ENCODE measurements around the gene CRB1. TPM values are rescaled to one million over a fixed set of nuclear protein-coding genes. Genes with fewer than 3 reads are reported as not detected.
"Not testable (repeated sequence)": the region's sequence is repeated elsewhere in the genome, so short reads cannot be mapped to it uniquely, and the experiment has no call there.

CRB1 gene
- total RNA-seq, 1 experiment from 2014 or later, result 0.07 TPM

DNA sequence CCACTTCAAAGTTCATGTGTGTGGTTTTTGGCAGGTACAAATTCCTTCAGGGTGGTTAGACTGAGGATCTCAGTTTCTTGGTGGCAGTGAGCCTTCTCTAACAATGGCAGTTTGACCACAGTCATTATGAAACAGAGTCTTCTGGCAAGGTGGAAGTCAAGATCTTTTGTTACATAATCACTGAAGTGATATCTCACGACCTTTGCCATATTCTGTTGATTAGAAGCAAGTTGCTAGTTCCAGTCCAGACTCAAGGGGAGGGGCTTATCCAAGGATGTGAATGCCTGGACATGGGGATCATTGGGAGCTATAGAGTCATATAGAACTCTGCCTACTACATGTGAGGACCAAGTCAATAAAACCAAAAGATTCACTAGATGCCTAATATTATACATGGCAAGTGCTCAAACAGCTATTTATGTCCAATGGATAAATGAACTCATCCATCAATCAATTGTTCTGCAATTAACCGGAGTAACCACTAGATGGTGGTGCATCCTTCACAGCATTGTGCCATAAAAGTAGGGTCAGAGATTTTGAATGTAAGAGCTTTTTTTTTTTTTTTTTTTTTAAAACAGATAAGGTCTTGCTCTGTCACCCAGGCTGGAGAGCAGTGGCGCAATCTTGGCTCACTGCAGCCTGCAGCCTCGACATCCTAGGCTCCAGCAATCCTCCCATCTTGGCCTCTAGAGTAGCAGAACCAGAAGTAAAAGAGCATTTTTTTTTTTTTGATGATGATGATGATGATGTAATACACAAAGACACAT lies 131.9 kb downstream of the CRB1 start:
- DNase-seq (ENCODE audit: low read depth), result peak; percentile 66

DNA sequence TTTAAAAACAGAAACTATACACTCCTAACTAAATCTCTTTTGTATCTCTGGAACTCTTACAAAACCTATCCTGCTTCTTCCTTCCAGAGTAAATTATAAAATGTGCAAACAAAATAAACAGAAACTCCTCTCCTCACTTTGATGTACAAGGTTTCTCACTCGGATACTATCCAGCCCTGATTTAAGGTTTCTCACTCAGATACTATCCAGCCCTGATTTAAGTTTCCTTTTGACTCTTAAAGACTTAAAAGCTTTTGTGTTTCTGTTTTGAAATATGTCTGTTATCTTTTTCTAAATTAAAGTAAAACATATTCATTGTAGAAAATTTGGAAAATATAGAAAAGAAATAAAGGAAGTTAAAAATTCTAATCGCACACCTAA lies 132.5 kb downstream of the CRB1 start:
- DNase-seq (ENCODE audit: low read depth), result no peak

DNA sequence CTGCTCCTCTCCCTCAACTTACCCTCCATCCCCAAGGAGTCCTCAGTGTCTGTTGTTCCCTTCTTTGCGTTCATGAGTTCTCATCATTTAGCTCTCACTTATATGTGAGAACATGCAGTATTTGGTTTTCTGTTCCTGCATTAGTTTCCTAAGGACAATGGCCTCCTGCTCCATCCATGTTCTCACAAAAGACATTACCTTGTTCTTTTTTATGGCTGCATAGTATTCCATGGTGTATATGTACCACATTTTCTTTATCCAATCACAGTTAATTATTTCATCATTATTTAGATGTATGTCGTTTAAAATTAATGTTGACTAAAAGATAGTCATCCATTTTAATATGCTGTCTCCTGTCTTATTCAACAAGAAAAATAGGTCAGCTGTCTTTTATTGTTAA lies 134.1 kb downstream of the CRB1 start:
- no peak for DNase-seq (ENCODE audit: low read depth)

DNA sequence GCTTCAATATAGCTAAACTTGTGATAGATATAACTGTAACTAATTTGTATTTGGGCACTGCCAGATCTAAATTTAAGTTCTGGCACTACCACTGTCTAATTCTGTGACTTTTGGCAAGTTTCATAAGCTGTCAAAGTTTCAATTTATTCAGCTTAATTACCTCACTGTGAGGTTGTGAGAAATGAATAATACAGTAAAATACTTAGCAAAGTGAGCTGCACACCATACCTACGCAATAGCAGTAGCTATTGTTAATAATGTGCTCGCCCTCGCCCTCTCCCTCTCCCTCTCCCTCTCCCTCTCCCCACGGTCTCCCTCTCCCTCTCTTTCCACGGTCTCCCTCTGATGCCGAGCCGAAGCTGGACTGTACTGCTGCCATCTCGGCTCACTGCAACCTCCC lies 136.7 kb downstream of the CRB1 start:
- not testable (repeated sequence) for DNase-seq (ENCODE audit: low read depth)

DNA sequence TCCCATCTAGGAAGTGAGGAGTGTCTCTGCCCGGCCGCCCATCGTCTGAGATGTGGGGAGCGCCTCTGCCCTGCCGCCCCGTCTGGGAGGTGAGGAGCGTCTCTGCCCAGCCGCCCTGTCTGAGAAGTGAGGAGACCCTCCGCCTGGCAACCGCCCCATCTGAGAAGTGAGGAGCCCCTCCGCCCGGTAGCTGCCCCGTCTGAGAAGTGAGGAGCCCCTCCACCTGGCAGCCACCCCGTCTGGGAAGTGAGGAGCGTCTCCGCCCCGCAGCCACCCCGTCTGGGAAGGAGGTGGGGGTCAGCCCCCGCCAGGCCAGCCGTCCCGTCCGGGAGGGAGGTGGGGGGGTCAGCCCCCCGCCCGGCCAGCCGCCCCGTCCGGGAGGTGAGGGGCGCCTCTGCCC lies 137.6 kb downstream of the CRB1 start:
- not testable (repeated sequence) for DNase-seq (ENCODE audit: low read depth)

DNA sequence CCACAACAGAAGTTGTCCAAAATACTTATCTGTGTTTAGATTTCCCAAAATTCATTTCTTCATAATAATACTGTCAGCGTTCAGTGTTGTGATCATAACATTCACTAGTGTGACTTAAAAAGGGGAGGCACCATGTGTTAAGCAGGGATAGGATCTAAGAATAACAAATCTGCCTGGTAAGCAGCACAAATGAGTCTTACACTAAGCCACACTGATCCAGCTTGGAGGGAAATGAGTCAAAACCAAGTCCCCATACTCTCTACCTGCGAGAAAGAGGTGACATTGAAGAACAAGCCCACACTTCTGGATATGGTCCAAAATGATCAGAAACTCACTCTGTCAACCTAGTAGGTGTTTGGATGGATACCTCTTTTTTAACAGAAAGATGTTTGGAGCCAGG lies 145.5 kb downstream of the CRB1 start:
- no peak for DNase-seq (ENCODE audit: low read depth)

DNA sequence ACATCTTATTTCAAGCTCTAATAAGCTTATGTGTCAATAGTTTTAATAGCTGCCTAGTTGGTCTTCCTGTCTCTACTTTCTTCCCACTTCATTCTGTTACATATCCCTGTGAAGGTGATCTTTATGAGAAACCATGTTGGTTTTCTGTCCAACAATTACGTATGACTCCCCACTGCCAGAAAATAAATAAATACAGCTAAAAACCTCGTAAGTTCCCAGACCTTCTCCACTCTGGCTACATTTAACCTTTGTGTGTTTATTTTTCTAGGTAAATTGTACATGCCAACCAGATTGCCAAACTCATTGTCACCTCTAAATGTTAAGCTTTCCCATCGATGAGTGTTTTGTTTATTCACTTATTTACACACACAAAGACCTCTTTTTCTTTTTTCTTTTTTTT lies 147.2 kb downstream of the CRB1 start:
- DNase-seq (ENCODE audit: low read depth), result peak; percentile 50

DNA sequence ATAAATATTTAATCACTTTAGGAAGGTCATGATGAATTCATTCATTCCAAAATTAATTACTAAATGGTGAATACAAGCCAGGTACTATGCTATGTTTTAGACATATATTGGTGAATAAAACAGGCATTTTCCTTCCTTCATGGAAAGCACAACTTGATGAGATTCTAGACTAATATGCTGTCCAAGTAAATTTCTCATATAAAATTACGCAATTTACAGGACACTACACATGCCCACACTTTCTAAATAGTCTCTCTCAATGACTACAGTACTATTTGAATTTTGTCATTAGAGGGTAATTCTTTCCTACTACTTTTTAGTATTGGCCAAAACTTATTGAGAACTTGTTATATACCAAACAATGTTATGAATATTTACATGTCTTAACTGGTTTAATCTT lies 150.6 kb downstream of the CRB1 start:
- DNase-seq (ENCODE audit: low read depth), result no peak

DNA sequence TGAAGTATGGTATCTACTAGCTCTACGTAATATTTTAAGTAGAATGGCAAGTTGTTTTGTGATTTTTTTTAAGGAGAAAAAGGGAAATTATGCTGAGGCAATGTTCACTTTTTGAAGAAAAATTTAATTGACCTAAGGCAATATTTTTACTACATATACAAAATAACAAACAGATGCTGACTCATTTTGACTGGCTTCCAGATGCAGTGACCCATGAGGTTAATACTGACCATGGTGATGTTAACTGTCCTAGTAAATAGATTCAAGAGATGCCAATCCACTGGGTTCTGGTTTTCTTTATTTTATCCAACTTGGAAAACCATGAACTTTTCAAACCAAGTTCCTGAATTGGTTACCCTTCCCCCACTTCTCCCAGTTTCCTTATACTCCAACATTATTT lies 154.9 kb downstream of the CRB1 start:
- DNase-seq (ENCODE audit: low read depth), result peak; percentile 85

DNA sequence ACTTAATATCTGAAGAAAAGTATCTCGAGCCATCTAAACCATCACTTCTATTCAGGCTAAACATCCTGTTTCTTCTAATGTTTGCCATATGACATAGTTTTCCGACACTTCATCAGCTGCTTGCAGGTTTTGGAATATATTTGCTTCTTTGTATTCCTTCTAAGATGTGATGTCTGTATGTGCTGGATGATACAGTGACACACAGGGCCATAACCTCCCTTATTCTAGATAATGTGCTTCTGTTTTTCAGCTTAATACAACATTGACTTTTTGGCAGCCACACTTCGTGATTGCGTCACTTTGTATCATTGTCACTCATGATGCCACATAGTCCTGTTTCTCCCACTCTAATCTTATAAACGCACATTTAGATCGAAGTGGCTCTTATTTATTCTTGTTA lies 156.3 kb downstream of the CRB1 start:
- no peak for DNase-seq (ENCODE audit: low read depth)

DNA sequence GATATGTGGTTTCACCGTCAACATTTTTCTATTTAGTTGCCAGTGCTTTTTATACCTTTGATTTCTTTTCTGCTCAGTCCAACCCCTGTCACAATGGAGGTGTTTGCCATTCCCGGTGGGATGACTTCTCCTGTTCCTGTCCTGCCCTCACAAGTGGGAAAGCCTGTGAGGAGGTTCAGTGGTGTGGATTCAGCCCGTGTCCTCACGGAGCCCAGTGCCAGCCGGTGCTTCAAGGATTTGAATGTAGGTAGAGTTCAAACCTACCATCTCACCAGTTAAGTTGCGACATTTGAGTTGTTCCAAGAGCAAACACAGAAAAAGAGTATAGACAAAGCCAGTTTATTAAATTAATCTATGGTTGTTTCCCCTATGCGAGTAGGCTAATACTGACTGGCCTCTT lies 161.3 kb downstream of the CRB1 start:
- no peak for DNase-seq (ENCODE audit: low read depth)

DNA sequence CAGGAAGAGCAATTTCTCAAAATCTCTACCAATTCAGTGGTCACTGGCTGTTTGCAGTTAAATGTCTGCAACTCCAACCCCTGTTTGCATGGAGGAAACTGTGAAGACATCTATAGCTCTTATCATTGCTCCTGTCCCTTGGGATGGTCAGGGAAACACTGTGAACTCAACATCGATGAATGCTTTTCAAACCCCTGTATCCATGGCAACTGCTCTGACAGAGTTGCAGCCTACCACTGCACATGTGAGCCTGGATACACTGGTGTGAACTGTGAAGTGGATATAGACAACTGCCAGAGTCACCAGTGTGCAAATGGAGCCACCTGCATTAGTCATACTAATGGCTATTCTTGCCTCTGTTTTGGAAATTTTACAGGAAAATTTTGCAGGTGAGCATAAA lies 167.2 kb downstream of the CRB1 start:
- DNase-seq (ENCODE audit: low read depth), result no peak

DNA sequence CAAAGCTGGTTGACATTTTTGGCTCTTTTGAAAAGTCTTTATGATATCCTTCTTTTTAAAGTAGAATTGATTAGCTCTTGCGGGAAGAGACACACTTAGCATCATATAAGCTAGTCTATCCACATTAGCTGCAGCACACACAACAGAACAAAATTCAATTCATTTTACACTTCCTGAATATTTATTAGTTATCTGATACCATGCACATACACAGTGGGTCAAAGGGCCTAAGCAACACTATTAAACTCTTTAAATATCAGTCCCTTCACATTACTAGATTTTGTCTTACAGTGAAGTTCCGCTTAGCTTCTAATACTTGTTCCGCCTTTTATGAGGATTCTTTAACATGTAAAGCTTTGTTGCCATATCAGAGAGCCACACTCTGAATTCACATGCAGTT lies 169.5 kb downstream of the CRB1 start:
- no peak for DNase-seq (ENCODE audit: low read depth)

DNA sequence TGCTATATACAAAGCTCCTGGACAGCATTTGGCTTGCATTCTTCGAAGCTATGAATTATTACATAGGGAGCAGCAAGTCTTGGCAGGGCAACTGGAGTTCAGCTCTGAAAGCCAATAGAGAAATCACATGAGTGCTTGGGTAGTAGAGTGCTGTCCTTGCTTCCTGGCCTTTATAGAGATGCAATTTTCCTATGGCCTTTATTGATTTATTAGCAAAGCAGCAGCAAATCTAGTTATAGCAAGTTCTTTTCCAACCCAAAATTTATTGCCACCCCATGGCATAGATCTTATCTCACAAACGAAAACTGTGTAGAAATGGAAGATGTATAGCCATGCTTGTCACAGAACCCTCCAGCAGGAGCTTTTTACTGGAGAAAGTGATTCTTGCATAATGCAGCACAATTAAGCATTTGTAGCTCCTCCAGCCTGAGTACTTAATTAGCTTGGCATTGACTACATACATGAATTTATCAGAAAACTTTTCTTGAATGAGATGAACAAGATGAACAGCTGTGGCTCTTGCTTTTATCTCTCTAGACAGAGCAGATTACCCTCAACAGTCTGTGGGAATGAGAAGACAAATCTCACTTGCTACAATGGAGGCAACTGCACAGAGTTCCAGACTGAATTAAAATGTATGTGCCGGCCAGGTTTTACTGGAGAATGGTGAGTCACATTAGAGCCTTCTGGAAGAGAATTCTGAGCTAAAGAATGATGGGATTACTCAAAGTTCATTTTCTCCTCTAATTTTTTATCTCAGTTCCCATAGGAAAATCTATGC lies 170.1 kb downstream of the CRB1 start:
- peak; percentile 10 for DNase-seq (ENCODE audit: low read depth)

DNA sequence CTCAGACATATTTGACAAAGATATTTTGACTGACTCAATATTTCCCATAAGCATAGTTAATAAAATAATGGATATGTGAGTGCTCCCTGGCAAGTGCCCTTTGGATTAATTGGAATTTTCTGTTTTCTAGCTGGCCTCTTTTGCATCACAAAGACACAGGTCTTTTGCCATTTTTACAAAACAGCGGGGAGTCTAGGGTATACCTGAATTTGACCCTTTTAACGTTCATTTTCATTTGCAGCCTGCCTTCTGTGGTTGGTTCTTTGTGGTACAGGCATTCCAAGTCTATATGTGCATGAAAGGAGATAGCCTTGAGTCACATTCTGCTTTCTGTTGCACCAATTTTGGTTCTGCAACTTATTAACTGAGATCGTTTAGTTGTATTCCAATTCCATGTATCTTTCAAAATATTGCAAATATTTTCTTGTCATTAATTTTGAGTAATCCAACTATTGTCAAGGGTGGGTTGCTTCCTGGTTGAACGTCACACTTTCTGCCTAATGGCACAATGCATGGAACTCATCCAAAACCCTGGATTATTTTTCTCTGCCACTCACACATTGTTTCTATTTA lies 171.7 kb downstream of the CRB1 start:
- no peak for DNase-seq (ENCODE audit: low read depth)

DNA sequence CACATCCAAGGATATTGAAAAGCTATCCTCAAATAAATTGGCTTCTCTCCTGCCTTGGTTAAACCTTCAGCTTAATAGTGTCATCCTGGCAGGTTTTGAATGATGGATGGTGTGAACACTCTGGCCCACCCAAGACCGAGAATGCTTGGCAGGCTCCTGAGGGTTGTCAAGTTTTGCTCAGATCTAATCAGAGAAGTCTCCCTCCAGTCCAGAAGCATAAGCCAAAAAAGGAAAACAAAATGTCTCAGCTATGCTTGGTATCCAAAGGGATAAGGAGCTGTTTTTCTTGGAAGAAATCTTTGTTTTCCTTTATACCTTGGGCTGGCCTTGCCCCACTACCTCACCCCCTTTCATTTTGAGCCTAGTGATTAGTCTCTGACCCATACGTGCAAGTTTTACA lies 172.7 kb downstream of the CRB1 start:
- peak; percentile 9 for DNase-seq (ENCODE audit: low read depth)

DNA sequence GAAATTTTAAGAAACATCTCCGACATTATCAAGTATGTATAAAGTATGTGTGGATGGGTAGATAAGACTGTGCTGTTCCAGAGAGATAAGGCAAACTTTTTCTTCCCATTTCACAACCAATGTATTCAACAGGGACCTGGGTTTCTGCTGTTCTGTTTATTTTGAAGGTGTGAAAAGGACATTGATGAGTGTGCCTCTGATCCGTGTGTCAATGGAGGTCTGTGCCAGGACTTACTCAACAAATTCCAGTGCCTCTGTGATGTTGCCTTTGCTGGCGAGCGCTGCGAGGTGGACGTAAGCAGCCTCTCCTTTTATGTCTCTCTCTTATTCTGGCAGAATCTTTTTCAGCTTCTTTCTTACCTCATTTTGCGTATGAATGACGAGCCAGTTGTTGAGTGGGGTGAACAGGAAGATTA lies 174.0 kb downstream of the CRB1 start:
- peak; percentile 7 for DNase-seq (ENCODE audit: low read depth)

DNA sequence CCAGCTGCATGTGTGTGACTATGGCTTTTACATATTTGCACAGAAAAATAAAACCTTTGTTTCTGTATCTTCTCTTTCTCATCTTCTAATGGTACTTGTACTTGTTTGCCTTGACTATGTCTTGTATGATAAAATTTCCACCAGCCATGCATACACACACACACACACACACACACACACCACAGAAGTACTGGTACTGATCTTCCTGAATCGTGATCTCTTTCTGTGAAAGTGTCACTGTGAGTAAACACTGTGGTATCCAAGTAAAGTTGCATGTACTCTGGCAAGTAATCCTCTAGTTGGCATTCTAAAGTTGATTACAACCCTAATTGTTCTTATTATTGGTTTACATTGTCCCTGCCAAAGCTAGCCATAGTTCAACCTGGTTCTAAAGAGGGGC lies 176.7 kb downstream of the CRB1 start:
- peak; percentile 51 for DNase-seq (ENCODE audit: low read depth)

DNA sequence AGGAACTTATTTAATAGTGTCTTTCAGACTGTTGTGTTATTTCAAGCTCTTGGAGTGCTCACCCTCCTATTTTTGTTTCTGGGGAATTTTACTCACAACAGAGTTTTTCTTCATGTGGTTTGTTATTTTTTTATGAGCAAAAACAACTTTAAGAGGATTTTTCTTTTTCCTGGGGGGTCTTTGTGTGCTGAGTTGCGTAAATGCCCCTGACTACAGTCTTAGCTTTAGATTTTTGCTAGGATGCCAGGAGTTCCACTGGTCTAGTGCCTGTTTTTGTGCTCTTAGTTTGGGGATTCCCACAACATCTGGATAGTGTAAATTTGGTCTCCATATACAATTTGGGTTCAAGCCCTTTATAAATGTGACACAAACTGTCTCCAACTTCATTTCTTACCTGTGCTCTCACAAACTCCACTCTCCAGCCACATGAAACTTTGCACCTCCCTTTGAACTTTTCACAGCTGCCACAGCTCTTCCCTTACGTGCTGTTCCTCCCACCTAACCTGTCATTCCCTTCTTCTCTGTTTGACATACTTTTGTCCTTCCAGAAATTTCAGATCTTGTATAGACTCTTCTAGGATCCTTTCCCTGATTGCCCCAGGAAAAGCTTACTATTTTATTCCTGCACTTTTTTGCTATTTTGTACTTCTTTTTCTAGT lies 180.2 kb downstream of the CRB1 start:
- no peak for DNase-seq (ENCODE audit: low read depth)

DNA sequence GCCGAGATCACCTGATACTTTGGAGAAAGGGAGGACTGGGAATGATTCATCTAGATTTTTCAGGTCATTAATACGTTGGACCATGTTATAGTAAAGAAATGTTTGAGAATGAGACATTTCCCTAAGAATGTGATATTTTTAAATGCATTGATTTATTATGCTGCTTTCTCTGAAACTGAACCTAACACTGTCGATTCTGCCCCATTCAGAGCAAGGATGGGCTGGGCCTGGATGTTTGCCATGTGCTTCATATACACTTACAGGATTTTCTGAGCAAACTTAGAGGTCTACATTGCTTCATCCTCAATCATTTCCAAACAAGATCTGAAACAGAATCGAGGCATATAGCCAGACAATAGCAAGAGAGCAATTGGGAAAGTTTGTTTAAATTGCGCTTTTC lies 183.3 kb downstream of the CRB1 start:
- DNase-seq (ENCODE audit: low read depth), result no peak

DNA sequence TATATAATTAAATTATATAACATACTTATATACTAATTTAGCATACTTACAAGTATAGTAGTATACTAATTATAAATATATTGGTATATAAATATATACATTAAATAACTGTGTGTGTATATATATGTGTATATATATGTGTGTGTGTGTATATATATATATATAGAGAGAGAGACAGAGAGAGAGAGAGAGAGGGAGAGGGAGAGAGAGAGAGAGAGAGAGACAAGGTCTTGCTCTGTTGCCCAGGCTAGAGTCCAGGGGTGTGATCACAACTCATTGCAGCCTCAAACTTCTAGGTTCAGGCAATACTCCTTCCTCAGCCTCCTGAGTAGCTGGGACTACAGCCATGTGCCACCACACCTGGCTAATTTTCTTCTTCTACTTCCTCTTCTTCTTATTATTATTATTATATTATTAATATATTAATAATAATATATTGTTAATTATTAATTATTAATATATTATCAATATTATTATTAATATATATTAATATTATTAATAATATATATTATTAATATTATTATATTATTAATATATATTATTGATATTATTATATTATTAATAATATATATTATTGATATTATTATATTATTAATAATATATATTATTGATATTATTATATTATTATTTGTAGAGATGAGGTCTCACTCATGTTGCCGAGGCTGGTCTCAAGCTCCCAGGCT lies 185.5 kb downstream of the CRB1 start:
- no peak for DNase-seq (ENCODE audit: low read depth)

DNA sequence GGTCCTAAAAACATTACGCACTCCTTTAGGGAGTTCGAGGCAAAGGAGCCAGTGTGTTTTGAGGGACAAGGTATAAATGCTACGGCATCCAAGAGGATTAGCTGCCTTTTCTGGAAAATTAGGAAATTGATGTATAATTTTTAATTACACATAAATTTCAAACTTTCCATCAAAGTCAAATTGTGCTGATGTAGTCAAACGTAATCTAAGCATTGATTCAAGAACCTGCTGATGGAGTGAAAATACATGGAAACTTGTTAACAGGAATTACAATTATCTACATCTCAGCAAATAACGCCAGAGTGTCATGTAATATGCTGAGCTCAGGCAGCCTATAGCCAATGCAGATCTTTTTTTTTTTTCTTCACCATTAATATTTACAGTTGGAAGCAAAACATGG lies 194.5 kb downstream of the CRB1 start:
- DNase-seq (ENCODE audit: low read depth), result no peak

Measured in M059J (cell line).